GM23248 (cell line): ENCODE measurements around the gene RNF13.

Experiments
- EZH2 ChIP-seq: fragments of 200-600 bp; sonication (generic); IDR thresholded peaks from 2 replicates; pipeline ENCODE4 v1.6.1; 2018; ENCODE audit warnings: antibody characterized with exemption, mild to moderate bottlenecking; ENCODE audit not compliant: insufficient read depth, poor library complexity, severe bottlenecking
- EZH2phosphoT487 ChIP-seq: fragments of 200-600 bp; sonication (generic); IDR thresholded peaks from 2 replicates; pipeline ENCODE4 v1.6.1; 2018; ENCODE audit warnings: antibody characterized with exemption, moderate library complexity, mild to moderate bottlenecking, low read depth; ENCODE audit not compliant: insufficient read depth

DNA sequence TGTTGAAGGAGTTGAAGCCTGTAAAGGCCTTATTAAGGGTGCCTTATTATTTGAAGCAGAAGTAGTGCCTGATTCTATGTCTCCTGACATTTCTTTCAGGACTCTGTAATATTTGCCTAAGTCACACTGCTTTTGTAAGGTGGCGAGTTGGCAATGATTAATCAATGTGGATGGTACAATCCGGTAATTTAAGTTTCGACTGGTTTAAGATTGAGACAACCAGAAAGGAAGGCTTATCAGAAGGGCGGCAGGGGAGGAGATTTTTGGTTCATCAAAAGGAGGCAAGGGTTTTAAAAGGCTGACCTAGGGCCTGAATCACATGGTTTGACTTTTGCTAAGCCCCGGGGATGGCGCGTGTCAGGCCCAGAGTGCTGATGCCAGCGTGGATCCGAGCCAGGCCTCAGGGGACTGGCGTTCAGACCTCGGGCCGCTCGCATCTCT is 830 bp upstream of the RNF13 start:
- TF ChIP-seq EZH2phosphoT487 (no peak), EZH2 (no peak)
